ENCODE results near the gene NRK.

GRCh38 chrX:105973387-105973739, 151.0 kb downstream of the NRK start:
- TF ChIP-seq ZNF274 (IDR thresholded peaks at IDR 0.05; ENCODE audit: low read length) (no peak), ZNF274 (tag by site-specific recombination; IDR thresholded peaks at IDR 0.05; ENCODE audit: borderline replicate concordance) (no peak), ZNF530 (tag by site-specific recombination; IDR thresholded peaks at IDR 0.05; ENCODE audit: low read depth) (no peak), ZNF280D (tag by site-specific recombination; IDR thresholded peaks at IDR 0.05) (no peak), YY1 (tag by site-specific recombination; IDR thresholded peaks at IDR 0.05) (no peak), CTCF (tag by site-specific recombination; IDR thresholded peaks at IDR 0.05) (no peak), ZNF561 (tag by site-specific recombination; IDR thresholded peaks at IDR 0.05; ENCODE audit: borderline replicate concordance) (no peak), HIC1 (tag by site-specific recombination; IDR thresholded peaks at IDR 0.05) (no peak), ZNF2 (tag by site-specific recombination; IDR thresholded peaks at IDR 0.05) (no peak), ZFP3 (tag by site-specific recombination; IDR thresholded peaks at IDR 0.05; ENCODE audit: low read depth) (no peak), GLIS1 (tag by site-specific recombination; IDR thresholded peaks at IDR 0.05) (no peak)

All from HEK293 (cell line).